ENCODE results near the gene USP38. TPM values are rescaled to one million over a fixed set of nuclear protein-coding genes. Genes with fewer than 3 reads are reported as not detected.

Gene USP38
- total and polyA plus RNA-seq, 7 experiments from 2014 or later: 17.7 to 28.8 (median 24.3) TPM

DNA sequence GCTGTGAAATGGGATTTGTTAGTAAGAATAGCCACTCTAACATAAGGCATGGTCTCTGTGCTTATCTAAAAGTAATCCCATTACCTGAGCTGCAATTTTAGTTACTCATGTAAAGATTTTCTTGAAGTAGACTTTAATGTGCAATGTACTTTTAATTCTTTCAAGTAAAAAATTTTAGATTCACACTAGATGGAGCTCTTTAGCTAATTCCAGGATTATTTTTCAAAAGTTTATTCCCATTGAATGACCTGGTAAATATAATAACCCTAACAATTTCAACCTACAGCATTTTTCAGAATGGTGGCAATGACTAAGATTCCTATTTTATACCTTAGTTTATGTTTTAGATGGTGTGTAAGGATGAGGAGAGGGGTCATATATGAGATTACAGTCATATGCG, 18.1 kb downstream of the USP38 start:
- ChIA-PET POLR2A (interaction anchor here (0.9 kb wide), 1 partner anchor 11 kb away, joined by 3 read pairs; no protein-coding TSS in a partner anchor), CTCF (no interaction called here)
- H3K9me3 Mint-ChIP-seq: no peaks in the 10 kb centered on the region
- H3K4me3 ChIP-seq (ENCODE audit: low read length): no peak overlapping the region
- H3K27ac Mint-ChIP-seq: no peak overlapping the region
- no peak for DNase-seq
- intact Hi-C loops (cut with micrococcal nuclease): no loop called here
- ATAC-seq: no peak
- H3K9me3 ChIP-seq (ENCODE audit: control insufficient read depth in 2 of 3, low read length in 3 of 3): no peaks in the 10 kb centered on the region
- H3K4me1 ChIP-seq (ENCODE audit: control insufficient read depth in 2 of 2, insufficient read depth in 2 of 2, low read length in 2 of 2): no peaks in the 10 kb centered on the region
- H3K27ac ChIP-seq (ENCODE audit: low read depth, low read length): no peak overlapping the region
- H3K27me3 ChIP-seq (ENCODE audit: control insufficient read depth in 2 of 2, insufficient read depth in 2 of 2, low read length in 2 of 2): no peaks in the 10 kb centered on the region
- peaks cover 6 to 38% (median 33%) of the 10 kb centered on the region in 7 donors for H3K4me1 Mint-ChIP-seq
- H3K36me3 ChIP-seq (ENCODE audit: control insufficient read depth in 2 of 3, insufficient read depth in 3 of 3, low read length in 3 of 3): peaks cover 6 to 60% (median 22%) of the 10 kb centered on the region in 3 experiments
- no peaks in the 10 kb centered on the region for H3K27me3 Mint-ChIP-seq
- H3K36me3 Mint-ChIP-seq: peaks cover 22 to 67% (median 38%) of the 10 kb centered on the region in 5 donors
- H3K4me3 Mint-ChIP-seq: no peak overlapping the region

- no peak overlapping the region for H3K4me3 Mint-ChIP-seq
- H3K4me1 Mint-ChIP-seq: peaks cover 6 to 38% (median 33%) of the 10 kb centered on the region in 7 donors
- intact Hi-C loops (cut with micrococcal nuclease): no loop called here
- no peak overlapping the region for H3K27ac ChIP-seq (ENCODE audit: low read depth, low read length)
- H3K4me1 ChIP-seq (ENCODE audit: control insufficient read depth in 2 of 2, insufficient read depth in 2 of 2, low read length in 2 of 2): no peaks in the 10 kb centered on the region
- H3K9me3 ChIP-seq (ENCODE audit: control insufficient read depth in 2 of 3, low read length in 3 of 3): no peaks in the 10 kb centered on the region
- H3K27me3 ChIP-seq (ENCODE audit: control insufficient read depth in 2 of 2, insufficient read depth in 2 of 2, low read length in 2 of 2): no peaks in the 10 kb centered on the region
- H3K9me3 Mint-ChIP-seq: no peaks in the 10 kb centered on the region
- H3K27ac Mint-ChIP-seq: peak overlapping the region in 1 of 9 donors; percentile 30
- DNase-seq (no peak), ATAC-seq (no peak)
- POLR2A ChIA-PET: interaction anchor here (0.9 kb wide), 1 partner anchor 12 kb away, joined by 3 read pairs; no protein-coding TSS in a partner anchor
- peaks cover 4 to 52% (median 15%) of the 10 kb centered on the region in 3 experiments for H3K36me3 ChIP-seq (ENCODE audit: control insufficient read depth in 2 of 3, insufficient read depth in 3 of 3, low read length in 3 of 3)
- H3K36me3 Mint-ChIP-seq: peaks cover 22 to 62% (median 42%) of the 10 kb centered on the region in 5 donors
- no peaks in the 10 kb centered on the region for H3K27me3 Mint-ChIP-seq
- no peak overlapping the region for H3K4me3 ChIP-seq (ENCODE audit: low read length)
- CTCF ChIA-PET: no interaction called here
Measured at GRCh38 chr4:143203577-143203976, 18.9 kb downstream of the USP38 start.

DNA sequence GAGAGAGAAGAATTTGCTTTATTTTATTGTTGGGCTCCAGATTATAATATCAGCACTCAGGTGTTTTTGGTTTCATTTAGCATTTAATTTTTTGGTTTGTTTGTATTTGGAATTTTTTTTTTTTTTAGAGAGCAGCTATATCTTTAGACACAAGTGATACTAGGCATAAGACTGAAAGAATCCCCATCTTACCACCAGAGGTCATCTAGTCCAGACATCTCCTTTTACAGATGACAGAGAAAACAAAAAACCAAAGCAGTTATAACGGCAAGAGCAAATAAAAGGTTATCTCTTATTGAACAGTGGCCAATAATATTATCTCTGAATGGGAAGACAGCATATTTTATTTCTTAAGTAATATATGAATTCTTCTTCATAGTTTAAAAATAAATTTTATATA, 22.8 kb downstream of the USP38 start:
- no peak overlapping the region for H3K27ac ChIP-seq (ENCODE audit: low read depth, low read length)
- Mint-ChIP-seq H3K4me3 (no peak overlapping the region), H3K9me3 (no peaks in the 10 kb centered on the region), H3K4me1 (peaks cover 3 to 11% (median 5%) of the 10 kb centered on the region in 7 donors), H3K27me3 (no peaks in the 10 kb centered on the region), H3K27ac (peak overlapping the region in 2 of 9 donors; percentile 5 to 7), H3K36me3 (peaks cover 7 to 45% (median 26%) of the 10 kb centered on the region in 5 donors)
- CTCF ChIA-PET: no interaction called here
- H3K9me3 ChIP-seq (ENCODE audit: control insufficient read depth in 2 of 3, low read length in 3 of 3): no peaks in the 10 kb centered on the region
- ATAC-seq: no peak
- H3K36me3 ChIP-seq (ENCODE audit: control insufficient read depth in 2 of 3, insufficient read depth in 3 of 3, low read length in 3 of 3): peaks cover 0 to 45% (median 4%) of the 10 kb centered on the region in 3 experiments
- DNase-seq: no peak
- intact Hi-C loops (cut with micrococcal nuclease): no loop called here
- POLR2A ChIA-PET: no interaction called here
- H3K4me1 ChIP-seq (ENCODE audit: control insufficient read depth in 2 of 2, insufficient read depth in 2 of 2, low read length in 2 of 2): no peaks in the 10 kb centered on the region
- no peaks in the 10 kb centered on the region for H3K27me3 ChIP-seq (ENCODE audit: control insufficient read depth in 2 of 2, insufficient read depth in 2 of 2, low read length in 2 of 2)
- H3K4me3 ChIP-seq (ENCODE audit: low read length): no peak overlapping the region

- Histone ChIP-seq H3K9me3 (ENCODE audit: control insufficient read depth in 2 of 3, low read length in 3 of 3) (no peaks in the 10 kb centered on the region), H3K36me3 (ENCODE audit: control insufficient read depth in 2 of 3, insufficient read depth in 3 of 3, low read length in 3 of 3) (peaks cover 4 to 29% (median 9%) of the 10 kb centered on the region in 3 experiments), H3K27ac (ENCODE audit: low read depth, low read length) (no peak overlapping the region), H3K4me3 (ENCODE audit: low read length) (no peak overlapping the region), H3K4me1 (ENCODE audit: control insufficient read depth in 2 of 2, insufficient read depth in 2 of 2, low read length in 2 of 2) (no peaks in the 10 kb centered on the region), H3K27me3 (ENCODE audit: control insufficient read depth in 2 of 2, insufficient read depth in 2 of 2, low read length in 2 of 2) (no peaks in the 10 kb centered on the region)
- Mint-ChIP-seq H3K4me3 (no peak overlapping the region), H3K9me3 (no peaks in the 10 kb centered on the region), H3K27me3 (no peaks in the 10 kb centered on the region), H3K27ac (no peak overlapping the region), H3K36me3 (peaks cover 0 to 36% (median 14%) of the 10 kb centered on the region in 5 donors), H3K4me1 (peaks cover 4 to 20% (median 11%) of the 10 kb centered on the region in 7 donors)
- ATAC-seq (no peak), DNase-seq (no peak)
- ChIA-PET CTCF (no interaction called here), POLR2A (no interaction called here)
- intact Hi-C loops (cut with micrococcal nuclease): no loop called here
Measured at GRCh38 chr4:143212566-143212965, 27.8 kb downstream of the USP38 start.

GRCh38 chr4:143215873-143216272, 31.2 kb downstream of the USP38 start:
- no peaks in the 10 kb centered on the region for H3K9me3 Mint-ChIP-seq
- no peak overlapping the region for H3K4me3 ChIP-seq (ENCODE audit: low read length)
- no peaks in the 10 kb centered on the region for H3K9me3 ChIP-seq (ENCODE audit: control insufficient read depth in 2 of 3, low read length in 3 of 3)
- H3K27ac ChIP-seq (ENCODE audit: low read depth, low read length): no peak overlapping the region
- DNase-seq (no peak), ATAC-seq (no peak)
- no peak overlapping the region for H3K4me3 Mint-ChIP-seq
- H3K36me3 ChIP-seq (ENCODE audit: control insufficient read depth in 2 of 3, insufficient read depth in 3 of 3, low read length in 3 of 3): peaks cover 4 to 19% (median 5%) of the 10 kb centered on the region in 3 experiments
- no peaks in the 10 kb centered on the region for H3K4me1 ChIP-seq (ENCODE audit: control insufficient read depth in 2 of 2, insufficient read depth in 2 of 2, low read length in 2 of 2)
- intact Hi-C loops (cut with micrococcal nuclease): no loop called here
- ChIA-PET POLR2A (no interaction called here), CTCF (no interaction called here)
- H3K27ac Mint-ChIP-seq: no peak overlapping the region
- no peaks in the 10 kb centered on the region for H3K27me3 ChIP-seq (ENCODE audit: control insufficient read depth in 2 of 2, insufficient read depth in 2 of 2, low read length in 2 of 2)
- H3K27me3 Mint-ChIP-seq: no peaks in the 10 kb centered on the region
- peaks cover 5 to 24% (median 14%) of the 10 kb centered on the region in 7 donors for H3K4me1 Mint-ChIP-seq
- H3K36me3 Mint-ChIP-seq: peaks cover 0 to 37% (median 17%) of the 10 kb centered on the region in 5 donors

GRCh38 chr4:143224255-143224654, 39.5 kb downstream of the USP38 start:
- Mint-ChIP-seq H3K27me3 (no peaks in the 10 kb centered on the region), H3K4me3 (no peak overlapping the region), H3K27ac (no peak overlapping the region), H3K36me3 (peaks cover 0 to 28% (median 20%) of the 10 kb centered on the region in 5 donors), H3K4me1 (no peaks in the 10 kb centered on the region), H3K9me3 (no peaks in the 10 kb centered on the region)
- no peaks in the 10 kb centered on the region for H3K4me1 ChIP-seq (ENCODE audit: control insufficient read depth in 2 of 2, insufficient read depth in 2 of 2, low read length in 2 of 2)
- no peaks in the 10 kb centered on the region for H3K27me3 ChIP-seq (ENCODE audit: control insufficient read depth in 2 of 2, insufficient read depth in 2 of 2, low read length in 2 of 2)
- H3K27ac ChIP-seq (ENCODE audit: low read depth, low read length): no peak overlapping the region
- no peaks in the 10 kb centered on the region for H3K9me3 ChIP-seq (ENCODE audit: control insufficient read depth in 2 of 3, low read length in 3 of 3)
- ChIA-PET POLR2A (no interaction called here), CTCF (no interaction called here)
- peaks cover 0 to 4% (median 0%) of the 10 kb centered on the region in 3 experiments for H3K36me3 ChIP-seq (ENCODE audit: control insufficient read depth in 2 of 3, insufficient read depth in 3 of 3, low read length in 3 of 3)
- intact Hi-C loops (cut with micrococcal nuclease): no loop called here
- no peak overlapping the region for H3K4me3 ChIP-seq (ENCODE audit: low read length)
- DNase-seq (no peak), ATAC-seq (no peak)

- CTCF ChIA-PET: interaction anchor here (0.7 kb wide), 1 partner anchor 287 kb away, joined by 3 read pairs; no protein-coding TSS in a partner anchor
- Histone ChIP-seq H3K4me3 (ENCODE audit: low read length) (no peak overlapping the region), H3K27ac (ENCODE audit: low read depth, low read length) (no peak overlapping the region)
Measured at GRCh38 chr4:143225167-143225566, 40.5 kb downstream of the USP38 start.

More at GRCh38 chr4:143225167-143225566, 40.5 kb downstream of the USP38 start:
- DNase-seq (no peak), ATAC-seq (no peak)
- Mint-ChIP-seq H3K27ac (peak overlapping the region in 1 of 9 donors; percentile 22), H3K36me3 (peaks cover 0 to 28% (median 20%) of the 10 kb centered on the region in 5 donors), H3K9me3 (no peaks in the 10 kb centered on the region), H3K27me3 (no peaks in the 10 kb centered on the region), H3K4me3 (no peak overlapping the region), H3K4me1 (no peaks in the 10 kb centered on the region)
- no peaks in the 10 kb centered on the region for H3K27me3 ChIP-seq (ENCODE audit: control insufficient read depth in 2 of 2, insufficient read depth in 2 of 2, low read length in 2 of 2)
- intact Hi-C loops (cut with micrococcal nuclease): no loop called here
- H3K36me3 ChIP-seq (ENCODE audit: control insufficient read depth in 2 of 3, insufficient read depth in 3 of 3, low read length in 3 of 3): peaks cover 0 to 3% (median 0%) of the 10 kb centered on the region in 3 experiments
- POLR2A ChIA-PET: no interaction called here
- H3K4me1 ChIP-seq (ENCODE audit: control insufficient read depth in 2 of 2, insufficient read depth in 2 of 2, low read length in 2 of 2): no peaks in the 10 kb centered on the region
- H3K9me3 ChIP-seq (ENCODE audit: control insufficient read depth in 2 of 3, low read length in 3 of 3): no peaks in the 10 kb centered on the region
